Stimulated activated CD8-positive, alpha-beta memory T cell treated with anti-CD3 and anti-CD28 coated beads, Interleukin-15, amount 100 ng/mL, for 4 hours (primary cell): ENCODE data around the gene SPC25.
A peak's percentile ranks its signal among the peaks of the same experiment; 100 is the strongest.
"Not testable (repeated sequence)": the region's sequence is repeated elsewhere in the genome, so short reads cannot be mapped to it uniquely, and the experiment has no call there.

ENCODE experiments used
- DNase-seq, 2 donors: peaks; one replicate each; pipeline ENCODE4 v3.0.0-alpha.2; 2020; ENCODE audit warnings: low read depth in 2 of 2

The SPC25 gene, protein sequence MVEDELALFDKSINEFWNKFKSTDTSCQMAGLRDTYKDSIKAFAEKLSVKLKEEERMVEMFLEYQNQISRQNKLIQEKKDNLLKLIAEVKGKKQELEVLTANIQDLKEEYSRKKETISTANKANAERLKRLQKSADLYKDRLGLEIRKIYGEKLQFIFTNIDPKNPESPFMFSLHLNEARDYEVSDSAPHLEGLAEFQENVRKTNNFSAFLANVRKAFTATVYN

GRCh38 chr2:168890006-168890782, at the start of gene SPC25:
TSS of gene SPC25 (minus strand) at chr2:168890430. CDS start at chr2:168889519, 911 bp downstream.
- peak; percentile 48 to 65 for DNase-seq

- no peak for DNase-seq
Observed at GRCh38 chr2:168939918-168940317, 49.7 kb upstream of the SPC25 start.

- no peak for DNase-seq
Observed at GRCh38 chr2:168939061-168939460, 48.8 kb upstream of the SPC25 start.

DNA sequence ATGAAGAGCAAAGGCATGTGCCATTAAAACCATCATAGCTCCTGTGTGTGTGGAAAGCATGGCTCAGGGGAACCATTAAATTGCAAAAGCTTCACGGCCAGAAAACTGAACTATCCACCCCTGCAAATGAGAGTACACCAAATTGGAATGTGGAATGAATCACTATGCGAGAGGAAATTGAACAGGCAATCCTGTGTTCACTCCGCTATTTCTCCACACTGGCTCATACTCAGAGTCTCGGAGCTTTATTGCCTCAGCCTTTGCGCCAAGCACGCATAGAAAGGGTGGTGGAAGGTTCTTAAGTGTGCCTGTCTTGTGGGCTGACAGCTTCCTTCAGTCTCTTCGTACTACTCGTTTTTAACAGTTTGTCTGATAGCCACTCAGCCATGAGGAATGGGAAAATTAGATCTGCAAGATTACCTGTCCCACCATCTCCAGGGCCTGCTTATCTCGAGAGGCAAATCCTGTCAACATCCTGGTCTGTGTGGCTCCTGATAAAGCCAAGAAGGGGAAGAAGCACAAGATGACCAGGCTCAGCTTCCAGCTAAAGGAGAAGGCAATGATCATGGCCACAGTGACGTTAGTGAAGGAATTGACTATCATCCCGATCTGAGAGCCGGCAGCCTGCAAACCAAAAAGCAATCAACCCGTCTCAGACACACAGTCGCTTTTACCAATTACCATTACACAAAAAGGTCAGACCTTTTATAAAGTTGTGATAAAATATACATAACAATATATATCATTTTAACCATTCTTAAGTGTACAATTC, 45.8 kb upstream of the SPC25 start:
- no peak for DNase-seq

- no peak for DNase-seq
Observed at GRCh38 chr2:168934826-168935225, 44.6 kb upstream of the SPC25 start.

GRCh38 chr2:168932174-168932573, 41.9 kb upstream of the SPC25 start:
- not testable (repeated sequence) for DNase-seq

DNA sequence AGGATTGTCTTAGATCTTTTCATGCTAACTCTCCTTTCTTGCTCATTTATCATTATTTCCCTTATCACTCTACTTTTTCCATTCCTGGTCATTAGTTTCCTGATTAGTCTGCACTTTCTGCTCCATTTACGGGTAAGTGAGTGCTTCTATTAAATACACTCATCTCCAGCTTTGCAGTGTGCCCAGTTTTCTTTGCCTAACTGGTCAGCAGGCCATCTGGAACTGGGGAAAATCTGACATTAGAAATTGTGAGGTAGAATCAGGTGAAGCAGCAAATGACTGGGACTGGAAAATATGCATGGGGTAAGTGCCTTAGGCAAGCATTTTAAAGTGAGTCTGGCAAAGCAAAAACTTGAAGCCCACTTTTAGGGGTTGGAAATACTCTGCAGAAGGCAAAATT, 40.0 kb upstream of the SPC25 start:
- no peak for DNase-seq

DNA sequence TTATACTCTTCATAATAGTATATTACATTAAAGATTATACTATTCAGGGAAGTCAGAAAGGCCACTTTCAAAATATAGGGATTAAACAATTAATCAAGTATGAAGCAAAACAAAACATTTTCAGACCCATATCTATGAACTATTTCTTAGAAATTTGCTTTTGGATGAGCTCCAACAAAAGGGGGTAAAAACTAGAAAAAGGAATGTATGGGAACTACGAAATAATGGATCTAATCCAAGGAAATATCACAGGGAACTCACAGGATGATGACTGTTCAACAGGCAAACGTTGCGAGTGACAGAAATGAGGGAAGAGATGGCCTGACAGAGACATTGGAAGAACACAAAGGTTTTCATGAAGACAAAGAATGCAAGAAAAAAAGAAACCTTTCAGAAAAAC, 38.8 kb upstream of the SPC25 start:
- DNase-seq, result no peak

DNA sequence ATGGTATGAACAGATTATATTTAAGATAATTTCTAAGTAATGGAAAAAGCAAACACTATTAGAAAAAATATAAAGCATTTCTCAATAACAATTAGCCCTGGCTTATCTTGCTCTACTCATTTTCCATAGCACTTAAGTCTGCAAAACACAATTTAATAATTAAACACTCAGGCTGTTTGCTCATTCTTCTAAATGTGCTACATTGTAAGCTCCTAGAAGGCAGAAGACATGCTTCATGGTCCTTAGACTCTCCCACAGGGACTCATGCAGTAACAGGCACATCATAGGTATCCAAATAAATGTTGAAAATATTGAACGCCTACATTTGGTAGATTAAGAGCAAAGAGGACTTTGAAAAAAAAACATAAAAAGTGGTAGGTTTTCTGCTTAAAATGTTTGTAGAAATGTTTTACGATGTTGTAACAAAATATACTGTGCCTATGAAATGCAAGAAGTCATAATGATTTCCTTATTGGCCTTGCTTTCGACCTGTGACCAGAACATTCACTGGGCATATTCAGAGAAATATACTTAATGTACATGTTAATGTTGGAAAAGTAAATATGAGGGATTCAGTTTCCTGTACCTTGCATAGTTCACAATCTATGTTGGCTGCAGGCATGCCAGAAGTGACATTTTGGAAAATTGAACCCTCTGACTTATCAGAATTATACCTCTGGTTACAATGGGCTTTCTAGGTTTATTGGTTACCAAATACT, 38.0 kb upstream of the SPC25 start:
- no peak for DNase-seq

DNA sequence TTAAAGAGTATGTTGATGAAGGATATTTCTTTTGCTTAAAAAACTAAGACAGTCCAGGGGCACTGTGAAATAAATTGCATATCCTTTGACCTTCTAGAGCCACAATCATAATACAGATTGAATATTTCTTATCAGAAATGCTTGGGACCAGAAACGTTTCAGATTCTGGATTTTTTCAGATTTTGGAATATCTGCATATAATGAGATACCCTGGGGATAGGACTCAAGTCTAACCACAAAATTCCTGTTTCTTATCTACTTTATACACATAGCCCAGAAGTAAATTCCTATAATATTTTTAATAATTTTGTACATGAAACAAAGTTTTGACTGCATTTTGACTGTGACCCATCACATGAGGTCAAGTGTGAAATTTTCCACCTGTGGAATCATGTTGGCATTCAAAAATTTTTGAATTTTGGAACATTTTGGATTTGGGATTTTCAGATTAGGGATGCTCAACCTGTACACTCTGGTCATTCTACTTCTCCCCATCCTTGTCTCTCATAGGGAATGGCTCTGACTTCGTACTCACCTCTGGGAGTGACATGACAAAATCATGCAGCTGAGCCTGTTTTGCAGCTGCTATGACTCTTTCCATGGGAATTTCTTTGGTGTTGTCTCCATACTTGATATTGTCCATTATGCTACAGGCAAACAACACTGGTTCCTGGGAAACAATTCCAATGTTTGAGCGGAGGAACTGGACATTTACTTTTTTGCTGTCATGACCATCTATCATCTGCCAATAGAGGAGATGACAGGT, 36.6 kb upstream of the SPC25 start:
- no peak for DNase-seq

DNA sequence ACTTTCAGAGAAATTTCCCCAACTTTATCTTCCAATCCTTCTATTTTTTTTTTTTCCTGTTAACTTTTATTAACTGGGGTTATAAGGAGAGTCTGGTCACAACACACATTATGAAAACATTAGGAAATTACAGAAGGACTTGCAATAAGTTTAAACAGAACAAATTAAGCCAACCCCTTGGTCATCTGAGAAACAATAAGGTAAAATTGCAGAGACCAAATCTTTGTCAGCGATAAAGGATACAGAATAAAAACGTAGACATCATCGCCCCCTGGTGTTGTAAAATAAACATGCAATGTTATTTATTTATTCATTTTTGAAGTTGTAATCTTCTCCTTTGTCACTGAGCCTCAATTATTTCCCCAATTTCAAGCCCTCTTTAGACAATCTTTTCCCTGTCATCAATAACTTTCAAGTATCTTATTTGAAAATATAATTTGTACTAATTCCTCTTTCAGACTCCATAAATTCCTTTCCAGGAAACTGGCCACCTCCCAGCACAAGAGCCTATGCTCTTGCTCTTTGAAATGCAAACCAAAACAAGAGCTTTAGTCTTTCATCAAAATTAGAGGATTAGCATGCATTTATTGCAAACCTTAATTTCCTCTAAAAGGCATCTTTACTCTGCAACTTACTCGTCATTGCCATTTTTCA, 30.4 kb upstream of the SPC25 start:
- no peak for DNase-seq

GRCh38 chr2:168916331-168916675, 26.1 kb upstream of the SPC25 start:
- DNase-seq, result no peak

GRCh38 chr2:168915441-168916330, 25.5 kb upstream of the SPC25 start:
- no peak for DNase-seq

- DNase-seq, result no peak
Observed at GRCh38 chr2:168913495-168913894, 23.3 kb upstream of the SPC25 start.

- DNase-seq, result no peak
Observed at GRCh38 chr2:168912901-168913369, 22.7 kb upstream of the SPC25 start.

GRCh38 chr2:168912466-168912865, 22.2 kb upstream of the SPC25 start:
- no peak for DNase-seq

- DNase-seq, result no peak
Observed at GRCh38 chr2:168910330-168910729, 20.1 kb upstream of the SPC25 start.

- no peak for DNase-seq
Observed at GRCh38 chr2:168907940-168908662, 17.9 kb upstream of the SPC25 start.

- no peak for DNase-seq
Observed at GRCh38 chr2:168904358-168904757, 14.1 kb upstream of the SPC25 start.
